ENCODE measurements around the gene RRAS.
A peak's percentile ranks its signal among the peaks of the same experiment; 100 is the strongest.
"Not testable (repeated sequence)": the region's sequence is repeated elsewhere in the genome, so short reads cannot be mapped to it uniquely, and the experiment has no call there.

RRAS gene

DNA sequence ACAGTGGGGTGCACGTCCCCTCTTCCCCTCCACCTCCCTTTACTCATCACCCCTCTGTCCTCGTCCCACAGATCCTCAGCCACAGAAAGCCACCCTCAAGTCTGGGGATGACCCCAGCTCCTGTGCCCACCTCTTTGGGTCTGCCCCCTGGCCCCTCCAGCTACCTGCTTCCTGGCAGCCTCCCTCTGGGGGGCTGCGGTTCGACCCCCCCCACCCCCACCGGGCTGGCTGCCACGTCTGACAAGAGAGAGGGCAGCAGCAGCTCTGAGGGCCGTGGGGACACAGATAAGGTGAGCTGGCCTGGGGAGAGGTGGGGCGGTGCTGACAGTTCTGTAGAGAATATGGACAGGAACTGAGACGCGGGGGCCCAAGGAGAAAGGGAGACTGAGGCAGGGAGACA is 14.6 kb upstream of the RRAS start:
- DNase-seq (ENCODE audit: low read depth): no peak

DNA sequence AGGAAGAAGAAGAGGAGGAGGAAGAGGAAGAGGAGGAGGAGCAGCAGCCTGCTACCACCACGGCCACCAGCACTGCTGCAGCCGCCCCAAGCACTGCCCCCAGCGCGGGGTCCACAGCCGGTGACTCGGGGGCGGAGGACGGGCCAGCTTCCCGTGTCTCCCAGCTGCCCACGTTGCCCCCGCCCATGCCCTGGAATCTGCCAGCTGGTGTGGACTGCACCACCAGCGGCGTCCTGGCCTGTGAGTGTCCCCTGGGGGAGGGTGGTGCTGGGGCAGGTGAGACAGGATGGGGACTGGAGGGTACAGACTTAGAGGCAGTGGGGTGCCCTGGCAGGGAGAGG is 13.5 kb upstream of the RRAS start:
- no peak for DNase-seq (ENCODE audit: low read depth)

DNA sequence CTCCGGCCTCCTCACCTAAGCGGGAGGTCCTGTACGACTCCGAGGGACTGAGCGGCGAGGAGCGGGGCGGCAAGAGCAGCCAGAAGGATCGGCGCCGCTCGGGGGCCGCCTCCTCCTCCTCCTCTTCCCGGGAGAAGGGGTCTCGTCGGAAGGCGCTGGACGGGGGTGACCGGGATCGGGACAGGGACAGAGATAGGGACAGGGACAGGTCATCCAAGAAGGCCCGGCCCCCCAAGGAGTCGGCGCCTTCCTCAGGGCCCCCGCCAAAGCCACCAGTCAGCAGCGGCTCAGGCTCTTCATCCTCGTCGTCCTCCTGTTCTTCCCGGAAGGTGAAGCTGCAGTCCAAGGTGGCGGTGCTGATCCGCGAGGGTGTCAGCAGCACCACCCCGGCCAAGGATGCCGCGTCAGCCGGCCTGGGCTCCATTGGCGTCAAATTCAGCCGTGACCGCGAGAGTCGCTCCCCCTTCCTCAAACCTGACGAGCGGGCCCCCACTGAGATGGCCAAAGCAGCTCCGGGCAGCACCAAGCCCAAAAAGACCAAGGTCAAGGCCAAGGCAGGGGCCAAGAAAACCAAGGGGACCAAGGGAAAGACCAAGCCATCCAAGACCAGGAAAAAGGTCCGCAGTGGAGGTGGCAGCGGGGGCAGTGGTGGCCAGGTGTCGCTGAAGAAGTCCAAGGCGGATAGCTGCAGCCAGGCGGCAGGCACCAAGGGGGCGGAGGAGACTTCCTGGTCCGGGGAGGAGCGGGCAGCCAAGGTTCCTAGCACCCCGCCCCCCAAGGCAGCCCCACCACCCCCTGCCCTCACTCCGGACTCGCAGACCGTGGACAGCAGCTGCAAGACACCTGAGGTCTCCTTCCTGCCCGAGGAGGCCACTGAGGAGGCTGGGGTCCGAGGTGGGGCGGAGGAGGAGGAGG is 12.9 kb upstream of the RRAS start:
- no peak for DNase-seq (ENCODE audit: low read depth)

DNA sequence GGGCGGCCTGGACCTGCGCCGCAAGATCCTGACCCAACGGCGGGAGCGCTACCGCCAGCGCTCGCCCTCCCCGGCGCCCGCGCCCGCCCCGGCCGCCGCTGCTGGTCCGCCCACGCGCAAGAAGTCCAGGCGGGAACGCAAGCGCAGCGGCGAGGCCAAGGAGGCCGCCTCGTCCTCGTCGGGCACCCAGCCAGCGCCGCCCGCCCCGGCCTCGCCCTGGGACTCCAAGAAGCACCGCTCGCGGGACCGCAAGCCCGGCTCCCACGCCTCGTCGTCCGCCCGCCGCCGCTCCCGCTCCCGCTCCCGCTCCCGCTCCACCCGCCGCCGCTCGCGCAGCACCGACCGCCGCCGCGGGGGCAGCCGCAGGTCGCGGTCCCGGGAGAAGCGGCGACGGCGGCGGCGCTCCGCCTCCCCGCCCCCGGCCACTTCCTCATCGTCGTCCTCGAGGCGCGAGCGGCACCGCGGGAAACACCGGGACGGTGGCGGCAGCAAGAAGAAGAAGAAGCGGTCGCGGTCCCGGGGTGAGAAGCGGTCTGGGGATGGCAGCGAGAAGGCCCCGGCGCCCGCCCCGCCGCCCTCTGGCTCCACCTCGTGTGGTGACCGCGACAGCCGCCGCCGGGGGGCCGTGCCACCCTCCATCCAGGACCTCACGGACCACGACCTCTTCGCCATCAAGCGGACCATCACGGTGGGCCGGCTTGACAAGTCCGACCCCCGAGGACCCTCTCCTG is 12.0 kb upstream of the RRAS start:
- DNase-seq (ENCODE audit: low read depth): no peak

DNA sequence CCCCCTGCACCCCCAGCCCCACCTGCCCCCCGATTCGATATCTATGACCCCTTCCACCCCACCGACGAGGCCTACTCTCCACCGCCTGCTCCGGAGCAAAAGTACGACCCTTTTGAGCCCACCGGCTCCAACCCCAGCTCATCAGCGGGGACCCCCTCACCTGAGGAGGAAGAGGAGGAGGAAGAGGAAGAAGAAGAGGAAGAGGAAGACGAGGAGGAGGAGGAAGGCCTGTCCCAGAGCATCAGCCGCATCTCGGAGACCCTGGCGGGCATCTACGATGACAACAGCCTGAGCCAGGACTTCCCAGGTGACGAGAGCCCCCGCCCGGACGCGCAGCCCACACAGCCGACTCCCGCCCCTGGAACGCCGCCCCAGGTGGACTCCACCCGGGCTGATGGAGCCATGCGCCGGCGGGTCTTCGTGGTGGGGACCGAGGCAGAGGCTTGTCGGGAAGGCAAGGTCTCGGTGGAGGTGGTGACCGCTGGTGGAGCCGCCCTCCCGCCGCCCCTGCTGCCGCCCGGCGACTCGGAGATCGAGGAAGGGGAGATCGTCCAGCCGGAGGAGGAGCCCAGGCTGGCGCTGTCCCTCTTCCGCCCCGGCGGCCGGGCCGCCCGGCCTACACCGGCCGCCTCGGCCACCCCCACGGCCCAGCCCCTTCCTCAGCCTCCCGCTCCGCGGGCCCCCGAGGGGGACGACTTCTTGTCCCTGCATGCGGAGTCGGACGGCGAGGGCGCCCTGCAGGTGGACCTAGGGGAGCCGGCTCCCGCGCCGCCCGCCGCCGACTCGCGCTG is 11.3 kb upstream of the RRAS start:
- no peak for DNase-seq (ENCODE audit: low read depth)

DNA sequence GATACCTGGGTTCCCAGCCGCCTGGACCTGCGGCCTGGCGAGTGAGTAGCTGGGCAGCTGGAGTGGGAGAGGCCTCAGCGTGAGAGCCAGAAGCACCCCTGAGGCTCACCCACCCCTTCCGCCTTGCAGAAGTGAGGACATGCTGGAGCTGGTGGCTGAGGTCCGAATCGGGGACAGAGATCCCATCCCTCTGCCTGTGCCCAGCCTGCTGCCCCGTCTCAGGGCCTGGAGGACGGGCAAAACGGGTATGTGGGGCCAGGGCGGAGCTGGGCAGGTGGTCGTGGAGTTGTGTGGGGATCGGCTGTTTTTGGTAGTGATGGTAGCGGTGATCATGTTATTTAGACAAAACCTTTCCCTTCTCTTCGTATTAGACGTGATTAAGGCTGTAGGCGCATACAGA is 6.6 kb upstream of the RRAS start:
- DNase-seq (ENCODE audit: low read depth): no peak

DNA sequence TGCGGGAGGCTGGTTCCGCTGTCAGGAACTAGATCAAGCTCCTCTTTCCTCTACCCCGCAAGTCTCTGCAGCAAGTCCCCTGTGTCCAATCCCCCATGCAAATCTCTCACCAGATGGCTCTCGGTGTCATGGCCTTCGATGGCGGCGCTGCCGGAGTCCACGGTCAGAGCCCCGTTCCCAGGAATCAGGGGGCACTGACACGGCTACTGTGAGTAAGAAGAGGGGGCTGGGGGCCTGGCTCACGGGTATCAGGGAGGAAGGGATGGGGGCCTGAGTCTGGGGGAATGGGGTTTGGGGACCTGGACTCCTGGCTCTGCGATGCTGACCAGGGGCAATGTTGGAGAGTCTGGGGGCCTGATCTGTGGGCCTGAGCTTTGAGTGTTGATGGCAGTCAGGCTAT is 6.1 kb upstream of the RRAS start:
- DNase-seq (ENCODE audit: low read depth): no peak

DNA sequence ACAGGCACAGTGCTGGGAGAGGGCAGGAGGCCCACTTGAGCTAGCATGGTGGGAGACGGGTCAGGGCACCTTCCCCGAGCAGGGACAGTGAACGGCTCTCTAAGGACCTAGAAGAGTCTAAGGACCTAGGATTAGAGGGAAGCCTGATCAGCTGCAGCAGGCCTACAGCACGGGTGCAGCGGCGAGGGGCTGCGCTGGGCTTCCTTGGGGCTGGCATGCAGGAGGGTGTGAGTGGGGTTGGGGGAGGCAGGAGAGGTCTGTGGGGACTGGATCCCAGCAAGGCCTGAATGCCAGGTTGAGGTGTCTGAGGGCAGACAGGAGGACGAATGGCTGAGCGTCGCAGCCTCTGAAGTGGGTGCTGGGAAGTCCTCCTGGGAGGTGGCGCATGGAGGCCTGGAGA is 5.6 kb upstream of the RRAS start:
- DNase-seq (ENCODE audit: low read depth): no peak

DNA sequence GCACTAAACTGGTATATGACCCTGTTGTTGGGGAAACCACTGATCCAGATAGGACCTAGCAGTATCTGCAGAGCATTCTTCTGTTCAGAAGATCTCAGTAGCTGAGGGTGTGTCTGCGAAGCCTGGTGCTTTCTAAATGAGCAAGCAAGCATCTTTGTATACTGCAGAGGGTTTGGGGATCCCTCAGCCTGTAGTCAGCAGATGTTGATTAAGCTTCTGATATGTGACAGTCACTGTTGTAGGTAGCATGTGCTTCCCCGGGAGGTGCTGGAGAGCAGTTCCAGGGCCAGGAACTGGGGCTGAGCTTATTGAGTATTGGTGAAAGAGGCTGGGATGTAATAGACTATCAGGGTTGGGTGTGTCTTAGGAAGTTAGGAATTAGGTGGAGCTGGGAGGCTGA is 3.5 kb upstream of the RRAS start:
- no peak for DNase-seq (ENCODE audit: low read depth)

DNA sequence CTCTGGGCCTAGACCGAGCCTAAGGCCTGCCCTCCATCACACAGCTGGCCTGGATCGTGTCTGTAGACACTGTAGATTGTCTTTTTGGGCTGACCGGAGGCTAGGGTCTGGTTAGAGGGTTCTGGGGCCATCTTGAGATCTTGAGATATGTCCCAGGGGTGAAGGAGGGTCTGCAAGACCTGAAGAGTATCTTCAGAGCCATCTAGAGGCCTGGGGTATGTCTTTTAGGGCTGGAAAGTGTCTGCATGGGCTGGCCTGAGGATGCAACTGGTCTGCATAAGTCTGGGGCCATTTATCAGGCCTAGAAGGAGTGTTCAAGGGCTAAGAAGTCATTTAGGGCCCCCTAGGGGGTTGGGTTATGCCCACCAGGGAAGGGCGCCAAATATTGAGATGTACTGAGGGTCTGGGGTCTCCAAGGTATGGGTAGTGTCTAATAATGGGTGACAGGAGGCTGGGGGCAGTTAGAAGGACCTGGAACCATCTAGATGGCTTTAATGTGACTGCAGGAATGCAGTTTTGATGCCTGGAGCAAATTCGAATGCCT is 2.6 kb upstream of the RRAS start:
- no peak for DNase-seq (ENCODE audit: low read depth)

DNA sequence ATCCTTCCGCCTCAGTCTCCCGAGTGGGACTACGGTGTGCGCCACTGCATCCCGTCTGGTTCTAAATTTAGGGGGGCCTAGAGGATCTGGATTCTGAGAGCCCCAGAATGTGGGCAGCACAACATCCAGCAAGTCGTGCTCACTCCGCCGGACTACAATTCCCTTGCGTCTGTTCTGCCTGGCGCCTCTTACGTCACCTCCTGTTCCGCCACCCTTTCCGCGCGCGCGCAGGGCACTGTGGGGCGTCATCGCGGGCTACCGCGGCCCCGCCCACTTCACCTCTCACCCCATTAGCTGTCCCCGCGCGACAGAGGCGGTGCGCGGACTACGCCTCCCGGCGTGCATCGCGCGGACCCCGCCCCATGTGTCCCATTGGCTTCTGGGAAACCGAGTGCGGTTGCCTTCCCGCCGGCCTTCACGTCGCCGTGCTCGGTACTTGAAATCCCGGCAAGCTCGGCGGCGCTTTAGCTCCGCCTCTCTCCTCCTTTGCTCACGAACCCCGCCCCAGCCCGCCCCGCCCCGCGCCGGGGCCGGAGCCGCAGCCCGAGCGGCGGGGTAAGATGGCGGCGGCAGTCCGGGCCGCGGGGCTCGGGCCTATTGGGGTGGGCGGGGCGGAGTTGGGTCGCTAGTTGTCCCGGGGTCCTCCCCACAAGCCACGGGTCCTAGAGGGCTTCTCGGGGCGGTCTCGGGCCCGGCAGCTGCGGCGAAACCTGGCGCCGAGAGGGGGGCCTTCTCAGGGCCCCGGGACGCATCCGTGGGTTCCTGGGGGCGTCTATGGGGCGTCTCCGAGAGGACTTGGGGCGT is 1.9 kb upstream of the RRAS start, which contains the start of gene SCAF1:
Gene SCAF1, plus strand, starts transcription at position 522 of the 804 bp plus-strand sequence. CDS start 2,818 bp downstream, outside the sequence.
- DNase-seq (ENCODE audit: low read depth): peak; percentile 99

DNA sequence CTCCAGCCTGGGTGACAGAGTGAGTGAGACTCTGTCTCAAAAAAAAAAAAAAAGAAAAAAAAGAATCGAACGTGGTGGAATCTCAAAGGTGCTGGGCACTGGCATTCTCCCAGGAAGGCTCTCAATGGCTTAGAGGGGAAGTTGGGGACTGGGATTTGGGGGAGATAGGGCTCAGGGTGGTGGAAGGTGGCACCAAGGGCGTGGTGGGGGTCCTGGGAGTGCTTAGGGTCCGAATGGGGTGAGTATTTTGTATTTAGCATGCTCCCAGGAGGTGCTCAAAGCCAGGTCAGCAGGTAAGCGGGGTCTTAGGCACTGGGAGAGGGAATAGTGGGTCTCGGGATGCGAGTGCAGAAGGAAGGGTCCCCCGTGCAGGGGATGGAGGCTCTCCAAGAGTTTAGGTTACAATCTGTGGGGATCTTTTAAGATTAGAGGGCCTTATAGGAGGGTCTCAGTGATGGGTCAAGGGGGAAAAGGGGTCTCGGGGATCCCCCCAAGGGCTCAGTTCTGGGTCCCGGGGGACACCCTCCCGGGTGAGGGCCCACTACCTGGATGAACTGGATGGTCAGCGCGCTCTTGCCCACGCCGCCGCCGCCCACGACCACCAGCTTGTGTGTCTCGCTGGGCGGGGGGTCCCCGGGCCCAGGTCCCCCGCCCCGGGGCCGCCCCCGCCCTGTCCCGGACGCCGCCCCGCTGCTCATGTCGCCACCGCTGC is 386 bp downstream of the RRAS start:
- DNase-seq (ENCODE audit: low read depth): no peak

DNA sequence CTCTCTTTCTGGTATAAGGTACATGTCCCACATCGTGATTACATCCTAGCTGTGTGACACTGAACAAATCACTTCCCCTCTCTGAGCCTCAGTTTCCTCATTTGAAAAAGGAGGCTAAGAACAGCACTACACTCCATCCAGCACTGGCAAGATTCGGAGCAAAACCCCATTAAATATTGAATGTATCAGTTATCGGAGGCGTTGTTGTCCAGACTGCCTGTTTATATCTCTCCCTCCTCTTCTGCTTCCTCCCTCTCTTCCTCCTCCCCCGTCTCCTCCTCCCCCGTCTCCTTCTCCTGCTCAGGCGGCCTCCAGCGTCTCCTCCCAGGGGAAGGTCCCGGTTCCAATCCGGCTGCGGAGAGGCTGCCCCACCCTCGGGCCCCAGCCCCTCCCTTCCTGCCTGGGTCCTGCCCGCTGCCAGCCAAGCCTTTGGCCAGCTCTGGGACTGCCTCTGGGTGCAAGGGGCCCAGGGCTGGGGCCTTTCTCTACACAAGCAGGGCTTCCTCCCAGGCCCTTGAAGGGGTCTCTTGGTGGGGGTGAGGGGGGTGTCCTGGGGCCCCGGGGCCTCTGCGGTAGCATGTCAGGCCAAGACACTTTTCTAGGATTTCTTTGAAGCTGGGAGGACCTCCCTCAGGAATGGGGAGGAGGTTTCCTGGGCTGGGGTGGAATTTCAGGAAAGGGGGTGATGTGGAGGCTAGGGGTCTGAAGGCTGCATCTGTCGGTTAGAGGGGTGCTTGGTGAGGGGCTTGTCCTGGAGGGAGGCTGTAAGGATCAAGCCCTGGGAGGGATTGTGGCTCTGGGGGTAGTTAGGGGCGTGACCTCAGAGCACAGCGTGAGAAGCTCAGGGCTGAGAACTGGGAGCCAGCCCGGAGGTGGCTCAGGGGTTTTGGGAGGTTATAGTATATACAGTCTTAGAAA is 1.9 kb downstream of the RRAS start:
- DNase-seq (ENCODE audit: low read depth): peak; percentile 74

DNA sequence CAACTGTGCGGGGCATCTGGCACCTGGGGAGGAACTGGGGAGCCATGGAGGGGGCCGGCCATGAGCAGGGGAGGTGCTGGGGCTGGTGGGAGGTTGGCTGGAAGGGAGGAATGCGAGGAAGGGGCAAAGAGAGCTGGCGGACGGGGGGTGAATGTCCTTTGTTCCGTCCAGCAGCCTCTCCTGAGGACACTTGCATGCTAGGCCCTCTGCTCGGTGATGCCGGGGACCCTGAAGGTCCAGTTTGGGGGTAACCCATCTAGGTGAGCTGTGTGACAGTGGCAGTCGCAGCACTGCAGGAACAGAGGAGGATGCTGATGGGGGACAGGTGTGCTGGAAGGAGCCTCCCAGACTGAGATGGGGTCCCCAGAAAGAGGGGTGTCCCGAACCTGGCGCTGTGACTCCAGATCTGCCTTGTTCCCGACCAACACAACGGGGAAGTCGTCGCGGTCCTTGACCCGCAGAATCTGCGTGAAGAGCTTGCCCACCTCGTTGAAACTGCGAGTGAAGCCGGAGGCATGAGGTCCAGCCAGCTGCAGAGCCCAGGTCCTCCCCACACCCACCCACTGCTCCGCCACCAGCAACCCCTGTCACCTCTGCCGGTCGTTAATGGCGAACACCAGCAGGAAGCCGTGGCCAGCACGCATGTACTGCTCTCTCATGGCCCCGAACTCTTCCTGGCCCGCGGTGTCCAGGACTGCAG is 3.6 kb downstream of the RRAS start:
- no peak for DNase-seq (ENCODE audit: low read depth)

DNA sequence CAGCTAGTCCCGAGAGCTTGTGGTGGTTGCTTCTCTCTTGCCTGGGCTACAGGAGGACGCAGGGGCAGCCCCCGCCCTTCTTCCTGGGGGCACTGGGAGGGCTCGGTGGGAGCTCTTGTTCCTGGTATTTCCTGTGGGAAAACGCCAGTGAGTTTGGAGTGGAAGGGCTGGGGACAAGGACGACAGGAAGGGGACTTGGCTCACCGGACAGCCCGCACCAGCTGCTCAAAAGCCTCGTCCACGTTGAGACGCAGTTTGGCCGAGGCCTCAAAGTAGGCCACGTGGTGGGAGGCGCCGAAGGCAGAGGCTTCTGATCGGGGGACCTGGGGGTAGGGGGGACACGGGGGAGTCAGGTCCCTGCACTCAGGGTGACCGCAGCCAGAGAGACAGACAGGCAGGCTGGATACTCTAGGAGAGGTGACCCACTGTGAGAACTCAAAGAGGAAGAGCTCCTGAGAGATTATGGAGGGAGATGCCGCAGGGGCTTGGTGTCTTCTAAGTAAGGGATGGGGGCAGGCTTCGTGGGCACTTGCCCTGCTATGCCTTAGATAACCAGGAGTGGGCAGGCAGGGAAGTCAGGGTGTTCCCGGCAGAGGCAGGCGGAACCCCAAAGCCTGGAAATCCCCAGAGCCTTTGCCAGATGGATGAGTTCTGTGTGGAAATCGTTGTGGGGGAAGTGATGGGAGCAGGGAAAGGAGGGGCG is 4.3 kb downstream of the RRAS start:
- no peak for DNase-seq (ENCODE audit: low read depth)

DNA sequence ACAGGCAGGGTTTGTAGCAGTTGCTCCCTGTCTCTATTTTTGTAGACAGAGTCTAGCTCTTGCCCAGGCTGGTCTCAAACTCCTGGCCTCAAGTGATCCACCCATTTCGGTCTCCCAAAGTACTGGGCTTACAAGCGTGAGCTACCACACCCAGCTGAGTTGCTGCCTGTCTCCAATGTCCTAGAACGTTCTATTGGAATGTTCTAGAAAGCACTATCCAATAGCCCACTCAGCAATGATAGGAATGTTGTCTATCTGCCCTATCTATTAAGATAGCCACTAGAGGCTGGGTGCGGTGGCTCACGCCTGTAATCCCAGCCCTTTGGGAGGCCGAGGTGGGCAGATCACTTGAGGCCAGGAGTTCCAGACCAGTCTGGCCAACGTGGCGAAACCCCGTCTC is 6.7 kb downstream of the RRAS start:
- not testable (repeated sequence) for DNase-seq (ENCODE audit: low read depth)

DNA sequence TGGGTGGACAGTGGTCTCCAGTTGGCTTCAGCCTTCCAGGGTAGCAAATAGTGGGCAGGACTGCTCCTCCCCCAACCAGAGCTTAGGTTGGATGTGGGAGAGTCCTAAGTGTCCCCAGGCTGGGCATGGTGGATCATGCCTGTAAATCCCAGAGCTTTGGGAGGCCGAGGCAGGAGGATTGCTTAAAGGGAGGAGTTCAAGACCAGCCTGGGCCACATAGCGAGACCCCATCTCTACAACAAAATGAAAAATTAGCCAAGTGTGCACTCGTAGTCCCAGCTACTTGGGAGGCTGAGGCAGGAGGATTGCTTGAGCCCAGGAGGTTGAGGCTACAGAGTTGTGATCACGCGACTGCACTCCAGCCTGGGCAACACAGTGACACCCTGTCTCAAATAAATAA is 7.4 kb downstream of the RRAS start:
- no peak for DNase-seq (ENCODE audit: low read depth)

DNA sequence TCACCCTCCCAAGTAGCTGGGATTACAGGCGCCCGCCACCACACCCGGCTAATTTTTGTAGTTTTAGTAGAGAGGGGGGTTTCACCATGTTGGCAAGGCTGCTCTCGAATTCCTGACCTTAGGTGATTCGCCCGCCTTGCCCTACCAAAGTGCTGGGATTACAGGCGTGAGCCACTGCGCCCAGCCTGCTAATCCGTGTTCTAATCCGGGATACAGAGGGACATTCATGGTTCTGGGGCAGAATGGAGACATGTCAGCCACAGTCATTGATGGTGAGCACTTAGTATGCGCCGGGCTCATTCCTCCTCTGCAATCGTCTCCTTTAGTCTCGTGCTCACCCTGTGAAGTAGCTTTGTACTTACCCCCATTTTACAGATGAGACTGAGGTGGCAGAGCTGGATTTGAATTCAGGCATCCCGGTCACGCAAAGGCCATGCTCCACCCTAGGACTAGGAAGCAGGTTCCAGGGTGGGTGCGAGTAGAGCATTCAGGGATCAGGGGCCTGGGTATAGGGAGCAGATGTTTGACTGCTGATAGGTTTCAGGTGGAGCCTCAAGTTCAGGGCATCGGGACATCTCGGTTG is 8.2 kb downstream of the RRAS start:
- no peak for DNase-seq (ENCODE audit: low read depth)
